T follicular helper cell (primary cell): ENCODE data around the gene HAUS8.
"Not testable (repeated sequence)": the region's sequence is repeated elsewhere in the genome, so short reads cannot be mapped to it uniquely, and the experiment has no call there.

Source experiments
- DNase-seq: peaks from one replicate; pipeline ENCODE4 v3.0.0-alpha.2; 2020; ENCODE audit warnings: low read depth

Gene HAUS8

DNA sequence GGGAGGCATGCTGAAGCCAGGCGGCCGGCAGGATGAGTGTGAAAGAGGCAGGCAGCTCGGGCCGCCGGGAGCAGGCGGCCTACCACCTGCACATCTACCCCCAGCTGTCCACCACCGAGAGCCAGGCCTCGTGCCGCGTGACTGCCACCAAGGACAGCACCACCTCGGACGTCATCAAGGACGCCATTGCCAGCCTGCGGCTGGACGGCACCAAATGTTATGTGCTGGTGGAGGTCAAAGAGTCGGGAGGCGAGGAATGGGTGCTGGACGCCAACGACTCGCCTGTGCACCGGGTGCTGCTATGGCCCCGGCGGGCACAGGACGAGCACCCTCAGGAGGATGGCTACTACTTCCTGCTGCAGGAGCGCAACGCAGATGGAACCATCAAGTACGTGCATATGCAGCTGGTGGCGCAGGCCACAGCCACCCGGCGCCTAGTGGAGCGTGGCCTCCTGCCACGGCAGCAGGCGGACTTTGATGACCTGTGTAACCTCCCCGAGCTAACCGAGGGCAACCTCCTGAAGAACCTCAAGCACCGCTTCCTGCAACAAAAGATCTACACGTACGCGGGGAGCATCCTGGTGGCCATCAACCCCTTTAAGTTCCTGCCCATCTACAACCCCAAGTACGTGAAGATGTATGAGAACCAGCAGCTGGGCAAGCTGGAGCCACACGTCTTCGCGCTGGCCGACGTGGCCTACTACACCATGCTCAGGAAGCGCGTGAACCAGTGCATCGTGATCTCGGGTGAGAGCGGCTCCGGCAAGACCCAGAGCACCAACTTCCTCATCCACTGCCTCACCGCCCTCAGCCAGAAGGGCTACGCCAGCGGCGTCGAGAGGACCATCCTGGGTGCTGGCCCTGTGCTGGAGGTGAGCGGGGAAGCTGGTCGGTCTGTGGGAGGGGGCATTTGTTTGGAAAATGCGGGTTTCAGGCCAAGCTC lies 26.7 kb upstream of the HAUS8 start:
- DNase-seq, result no peak

DNA sequence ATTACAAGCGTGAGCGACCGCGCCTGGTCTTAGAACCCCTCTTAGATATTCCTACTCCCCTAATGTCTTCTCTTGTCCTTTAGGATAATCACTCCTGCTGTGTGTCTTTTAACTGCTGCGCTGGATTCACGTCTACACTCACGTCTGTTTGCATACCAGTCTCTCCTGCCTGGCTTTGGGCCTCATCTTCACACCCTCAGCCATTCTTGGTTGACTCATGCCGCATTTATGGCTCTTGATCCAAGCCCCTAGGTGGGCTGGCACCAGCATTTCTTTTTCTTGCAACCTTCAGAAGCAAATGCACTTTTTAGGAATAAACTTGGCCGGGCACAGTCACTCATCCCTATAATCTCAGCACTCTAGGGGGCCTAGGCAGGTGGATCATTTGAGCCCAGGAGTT lies 23.1 kb upstream of the HAUS8 start:
- no peak for DNase-seq

DNA sequence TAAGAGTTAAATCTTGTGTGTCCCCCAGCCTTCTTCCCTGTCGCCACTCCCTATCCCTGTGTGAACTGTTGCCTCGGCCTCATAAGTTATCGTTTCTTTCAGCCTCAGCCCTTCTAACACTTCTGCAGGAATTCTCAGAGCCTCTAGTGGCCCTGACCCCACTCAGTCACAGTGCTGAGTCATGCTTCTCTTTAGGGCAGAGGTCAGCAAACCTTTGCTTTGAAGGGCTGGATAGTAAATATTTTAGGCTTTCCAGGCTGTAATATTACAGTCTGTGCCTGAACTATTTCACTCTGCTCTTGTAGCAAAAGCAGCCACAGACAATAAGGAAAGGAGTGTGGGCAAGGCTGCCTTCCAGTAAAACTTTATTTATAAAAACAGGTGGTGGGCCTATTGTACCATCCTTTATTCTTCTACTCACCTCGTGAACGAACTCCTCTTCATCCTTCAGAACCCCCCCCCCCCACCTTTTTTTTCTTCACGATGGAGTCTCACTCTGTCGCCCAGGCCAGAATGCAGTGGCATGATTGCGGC lies 22.4 kb upstream of the HAUS8 start:
- DNase-seq, result no peak

DNA sequence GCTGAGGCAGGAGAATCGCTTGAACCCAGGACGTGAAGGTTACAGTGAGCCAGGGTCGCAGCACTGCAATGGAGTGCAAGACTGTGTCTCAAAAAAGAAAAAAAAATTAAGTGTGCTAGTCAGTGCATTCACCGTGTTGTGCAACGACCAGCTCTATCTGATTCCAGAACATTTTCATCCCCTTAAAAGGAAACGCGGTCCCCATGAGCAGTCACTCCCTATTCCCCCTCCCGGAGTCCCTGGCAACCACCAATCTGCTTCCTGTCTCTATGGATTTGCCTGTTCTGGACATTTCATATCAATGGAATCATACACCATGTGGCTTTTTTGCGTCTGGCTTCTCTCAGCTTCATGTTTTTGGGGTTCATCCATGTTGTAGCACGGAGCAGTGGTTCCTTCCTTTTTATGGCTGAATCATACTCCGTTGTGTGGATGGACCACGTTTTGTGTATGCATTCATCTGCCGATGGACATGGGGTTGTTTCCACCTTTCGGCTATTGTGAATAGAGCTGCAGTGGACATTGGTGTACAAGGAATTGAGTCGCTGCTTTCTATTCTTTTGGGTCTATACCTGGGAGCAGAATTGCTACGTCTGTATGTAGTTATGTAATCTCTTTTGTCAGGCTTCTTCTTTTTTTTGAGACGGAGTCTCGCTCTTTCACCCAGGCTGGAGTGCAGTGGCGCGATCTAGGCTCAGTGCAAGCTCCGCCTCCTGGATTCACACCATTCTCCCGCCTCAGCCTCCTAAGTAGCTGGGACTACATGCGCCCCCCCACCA lies 20.1 kb upstream of the HAUS8 start:
- DNase-seq, result no peak

DNA sequence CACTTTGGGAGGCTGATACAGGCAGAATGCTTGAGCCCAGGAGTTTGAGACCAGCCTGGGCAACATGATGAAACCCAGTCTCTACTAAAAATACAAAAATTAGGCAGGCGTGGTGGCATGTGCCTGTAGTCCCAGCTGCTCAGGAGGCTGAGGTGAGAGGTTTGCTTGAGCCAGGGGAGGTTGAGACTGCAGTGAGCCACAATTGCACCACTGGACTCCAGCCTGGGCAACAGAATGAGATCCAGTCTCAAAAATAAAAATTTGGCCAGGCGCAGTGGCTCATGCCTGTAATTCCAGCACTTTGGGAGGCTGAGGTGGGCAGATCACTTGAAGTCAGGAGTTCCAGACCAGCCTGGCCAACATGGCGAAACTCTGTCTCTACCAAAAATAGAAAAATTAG lies 19.4 kb upstream of the HAUS8 start:
- not testable (repeated sequence) for DNase-seq

DNA sequence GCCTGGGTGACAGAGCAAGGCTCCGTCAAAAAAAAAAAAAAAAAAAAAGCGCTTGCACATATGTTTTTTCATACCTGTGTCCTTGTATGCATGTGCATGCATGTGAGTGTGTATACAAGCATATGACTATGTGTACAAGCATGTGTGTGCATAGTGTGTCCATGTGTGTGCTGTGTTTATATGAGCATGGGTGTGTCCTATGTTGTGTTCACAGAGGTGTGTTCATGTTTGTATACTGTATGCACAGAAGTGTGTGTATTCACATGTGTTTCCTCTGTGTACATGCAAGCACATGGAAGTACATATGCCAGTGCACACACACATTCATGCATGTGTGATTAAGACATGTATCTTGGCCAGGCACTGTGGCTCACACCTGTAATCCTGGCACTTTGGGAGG lies 17.4 kb upstream of the HAUS8 start:
- DNase-seq, result no peak

DNA sequence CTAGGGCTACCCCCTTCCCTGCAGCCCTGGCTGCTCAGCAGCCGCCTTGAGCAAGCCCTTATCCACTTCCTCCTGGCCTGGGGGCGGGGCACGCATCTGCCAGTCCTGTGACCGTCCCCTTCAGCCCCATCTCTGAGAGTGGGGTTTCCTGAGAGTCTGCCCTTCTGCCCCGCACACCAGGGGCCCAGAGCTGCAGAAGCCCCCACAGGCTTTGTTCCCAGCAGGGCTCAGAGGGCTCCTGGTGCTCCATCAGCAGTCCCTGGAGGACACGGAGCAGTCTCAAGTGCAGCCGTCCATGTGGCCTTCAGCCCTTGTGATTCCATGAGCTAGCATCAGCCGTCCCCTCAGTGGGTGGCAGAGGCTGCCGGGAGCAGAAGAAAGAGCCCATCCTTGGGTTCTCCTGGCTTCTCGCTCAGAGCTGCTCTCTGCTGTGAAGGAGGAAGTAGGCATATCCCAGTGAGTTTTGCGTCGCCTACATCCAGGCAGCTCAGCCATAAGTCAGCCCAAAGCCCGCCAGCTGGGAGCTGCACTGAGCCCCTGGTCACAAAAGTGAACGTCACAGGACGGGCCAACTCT lies 16.6 kb upstream of the HAUS8 start:
- no peak for DNase-seq

DNA sequence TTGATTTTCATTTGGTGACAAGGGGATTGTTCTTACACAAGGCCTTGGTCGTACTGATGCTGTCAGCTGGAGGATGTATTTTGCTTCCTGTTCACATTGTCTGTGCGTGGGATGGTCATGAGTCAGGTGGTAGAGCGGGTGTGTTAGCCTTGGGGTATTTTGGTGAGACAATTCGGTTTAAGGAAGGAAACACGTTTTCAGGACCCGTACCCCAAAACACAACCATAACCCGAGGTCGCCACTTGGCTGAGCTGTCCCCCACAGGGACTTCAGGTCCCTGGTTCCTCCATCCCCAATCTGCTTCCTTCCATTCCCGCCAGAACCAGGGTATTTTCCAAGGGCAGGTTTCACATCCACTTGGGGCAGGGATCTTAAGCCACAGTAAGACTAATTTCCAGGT lies 15.3 kb upstream of the HAUS8 start:
- no peak for DNase-seq

DNA sequence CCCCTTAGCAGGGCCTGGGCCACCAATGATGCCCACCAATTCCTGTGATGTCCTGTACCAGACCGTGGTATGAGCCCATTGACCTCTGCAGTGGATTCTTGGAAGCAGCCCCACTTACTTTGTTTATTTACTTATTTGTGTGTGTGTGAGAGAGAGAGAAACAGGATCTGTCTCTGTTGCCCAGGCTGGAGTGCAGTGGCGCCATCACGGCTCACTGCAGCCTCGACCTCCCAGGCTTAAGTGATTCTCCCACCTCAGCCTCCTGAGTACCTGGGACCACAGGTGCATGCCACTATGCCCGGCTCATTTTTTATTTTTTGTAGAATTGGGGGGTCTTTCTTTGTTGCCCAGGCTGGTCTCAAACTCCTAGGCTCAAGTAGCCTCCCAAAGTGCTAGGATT lies 13.3 kb upstream of the HAUS8 start:
- DNase-seq, result no peak

DNA sequence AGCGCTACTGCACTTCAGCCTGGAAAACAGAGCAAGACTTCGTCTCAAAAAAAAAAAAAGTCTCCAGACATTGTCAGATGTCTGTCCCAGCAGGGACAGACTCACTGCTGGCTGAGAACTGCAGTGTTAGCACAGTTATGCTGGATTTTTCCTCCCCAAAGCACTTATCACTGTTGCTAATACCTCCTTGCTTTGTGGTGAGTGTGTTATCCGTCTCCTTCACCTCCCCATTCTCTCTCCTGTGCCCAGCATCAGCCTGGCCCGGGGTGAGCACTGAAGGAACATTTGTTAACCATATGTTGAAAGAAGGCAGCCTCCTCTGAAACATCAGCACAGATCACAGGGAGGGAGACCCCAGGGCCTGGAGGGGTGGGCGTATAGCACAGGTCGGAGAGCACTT lies 11.6 kb upstream of the HAUS8 start:
- no peak for DNase-seq

DNA sequence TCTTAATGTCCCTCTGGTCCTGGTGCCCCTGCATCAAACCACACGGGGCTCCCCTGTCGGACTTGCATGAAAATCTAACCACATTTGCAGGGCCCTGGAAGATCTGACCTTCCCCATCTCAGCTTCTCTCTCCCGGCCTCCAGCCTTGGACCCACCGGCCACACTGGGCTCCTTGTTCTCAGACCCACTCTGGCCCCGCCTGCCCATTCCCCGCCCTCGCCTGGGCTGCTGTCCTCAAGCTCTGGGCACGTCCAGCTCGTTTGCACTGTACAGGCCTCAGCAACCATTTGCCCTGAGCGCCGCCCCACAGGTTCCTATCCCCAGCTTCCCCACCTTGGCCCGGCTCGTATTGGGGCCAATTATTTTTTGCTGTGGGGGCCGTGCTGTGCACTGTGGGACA lies 10.9 kb upstream of the HAUS8 start:
- no peak for DNase-seq

DNA sequence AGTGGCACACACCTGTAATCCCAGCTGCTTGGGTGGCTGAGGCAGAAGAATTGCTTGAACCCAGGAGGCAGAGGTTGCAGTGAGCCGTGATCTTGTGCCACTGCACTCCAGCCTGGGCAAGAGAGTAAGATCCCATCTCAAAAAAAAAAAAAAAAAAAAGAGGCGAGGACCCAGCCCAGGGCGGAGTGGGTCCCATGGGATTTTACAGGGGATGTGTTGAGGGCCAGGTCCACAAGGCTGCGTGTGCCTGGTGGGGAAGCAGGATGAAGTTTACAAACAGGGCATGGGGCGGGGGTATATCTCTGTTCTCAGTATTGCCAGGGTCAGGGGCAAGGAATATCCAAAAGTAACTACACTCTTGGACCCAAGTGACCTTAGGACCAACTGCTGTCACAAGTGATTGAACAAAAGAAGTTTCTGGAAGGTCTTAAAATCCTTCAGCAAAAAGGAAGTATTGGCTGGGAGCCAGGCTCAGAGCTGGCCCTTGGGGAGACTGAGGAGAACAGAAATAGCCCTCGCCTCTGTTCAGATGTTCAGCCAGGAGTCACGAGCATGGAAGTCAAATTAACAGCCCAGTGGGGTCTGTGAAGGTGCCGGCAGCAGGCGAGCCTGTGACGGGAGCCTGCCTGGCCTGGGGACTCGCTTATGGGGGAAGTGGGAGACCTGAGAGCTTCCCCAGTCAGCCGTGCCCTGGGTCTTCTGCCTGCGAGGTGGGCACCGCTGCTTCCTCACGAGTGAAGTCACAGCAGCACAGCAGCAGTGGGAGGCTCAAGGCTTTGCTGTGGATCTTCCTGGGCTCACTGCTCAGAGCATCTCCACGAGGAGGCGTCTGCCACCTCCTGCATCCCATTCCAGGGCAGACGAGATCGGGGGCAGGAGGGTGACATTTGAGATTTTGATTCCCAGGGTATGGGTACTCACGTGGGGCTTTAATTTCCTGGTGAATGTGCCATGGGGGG lies 6.7 kb upstream of the HAUS8 start:
- DNase-seq, result no peak

DNA sequence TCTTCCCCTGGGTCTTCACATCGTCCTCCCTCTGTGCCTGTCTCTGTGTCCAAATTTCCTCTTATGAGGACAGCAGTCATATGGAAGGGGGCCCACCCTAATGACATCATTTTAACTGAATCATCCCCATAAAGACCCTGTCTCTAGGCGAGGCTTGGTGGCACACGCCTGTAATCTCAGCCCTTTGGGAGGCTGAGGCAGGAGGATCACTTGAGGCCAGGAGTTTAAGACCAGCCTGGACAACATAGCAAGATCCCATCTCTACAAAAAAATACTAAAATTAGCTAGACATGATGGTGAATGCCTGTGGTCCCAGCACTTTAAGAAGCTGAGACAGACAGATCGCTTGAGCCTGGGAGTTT lies 5.2 kb upstream of the HAUS8 start:
- DNase-seq, result no peak

DNA sequence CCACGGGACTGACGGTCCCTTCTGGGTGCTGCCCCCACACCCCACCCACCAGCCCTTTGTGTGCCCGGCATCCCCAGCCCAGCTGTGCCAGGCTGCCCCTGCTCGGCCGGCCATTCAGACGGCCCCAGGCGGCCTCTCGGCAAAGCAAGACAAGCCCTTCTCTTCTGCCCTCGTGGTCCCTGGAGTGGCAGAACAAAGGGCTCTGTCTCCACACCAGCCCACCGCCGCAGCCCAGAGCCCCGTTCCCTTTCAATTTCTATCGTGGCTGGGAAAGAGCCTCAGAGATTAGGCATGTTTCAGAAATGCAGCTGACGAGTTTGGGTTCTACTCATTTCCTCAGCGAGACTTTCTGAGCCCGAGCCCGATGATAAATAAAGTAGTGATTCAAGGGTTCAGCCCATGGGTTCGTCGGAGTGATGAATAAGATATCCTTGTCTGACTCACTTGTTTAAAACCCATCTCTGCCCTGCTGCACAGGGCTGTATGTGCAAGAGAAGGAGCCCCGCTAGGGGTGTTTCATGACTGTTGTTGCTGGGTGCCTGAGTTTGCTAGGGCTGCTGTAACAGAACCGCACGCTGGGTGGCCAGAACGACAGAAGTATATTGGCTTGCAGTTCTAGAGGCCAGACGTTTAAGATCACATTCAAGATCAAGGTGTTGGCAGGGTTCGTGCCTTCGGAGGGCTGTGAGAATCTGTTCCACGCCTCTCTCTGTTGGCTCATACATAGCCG lies 4.6 kb upstream of the HAUS8 start:
- peak; percentile 49 for DNase-seq

DNA sequence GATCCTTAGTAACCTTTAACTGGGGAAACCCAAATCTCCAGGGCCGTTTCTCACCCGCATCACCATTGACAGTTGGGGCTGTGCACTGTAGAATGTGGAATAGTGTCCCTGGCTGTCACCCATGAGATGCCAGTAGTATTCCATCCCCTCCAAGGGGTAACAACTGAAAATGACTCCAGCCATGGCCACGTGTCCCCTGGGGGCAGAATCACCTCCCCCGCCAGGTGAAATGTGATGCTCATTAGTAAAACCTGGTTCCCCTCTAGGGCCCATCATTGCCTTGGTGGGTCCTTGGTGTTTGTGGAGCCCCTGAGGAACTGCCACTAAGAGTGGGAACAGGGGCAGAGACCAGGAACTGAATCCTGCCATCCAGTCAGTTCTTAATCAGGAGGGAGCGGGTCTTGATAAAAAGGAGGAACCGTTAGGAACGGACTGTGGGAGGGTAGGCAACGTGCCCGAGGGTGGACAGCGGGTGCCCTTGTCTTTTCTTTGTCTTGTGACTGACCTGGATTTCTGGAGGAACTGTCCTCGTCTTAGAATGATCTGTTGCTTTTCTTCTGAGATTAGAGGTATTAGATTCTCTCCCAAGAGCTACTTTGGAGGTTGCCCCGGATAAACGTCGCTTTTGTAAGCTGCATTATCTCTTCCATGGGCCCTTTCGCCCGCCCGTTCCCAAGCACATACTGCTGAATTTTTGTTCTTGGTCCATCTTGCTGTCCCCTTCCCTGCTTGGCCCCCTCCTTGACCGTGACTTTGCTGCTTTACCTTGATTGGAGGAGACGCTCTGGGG lies 3.9 kb upstream of the HAUS8 start:
- DNase-seq, result no peak

DNA sequence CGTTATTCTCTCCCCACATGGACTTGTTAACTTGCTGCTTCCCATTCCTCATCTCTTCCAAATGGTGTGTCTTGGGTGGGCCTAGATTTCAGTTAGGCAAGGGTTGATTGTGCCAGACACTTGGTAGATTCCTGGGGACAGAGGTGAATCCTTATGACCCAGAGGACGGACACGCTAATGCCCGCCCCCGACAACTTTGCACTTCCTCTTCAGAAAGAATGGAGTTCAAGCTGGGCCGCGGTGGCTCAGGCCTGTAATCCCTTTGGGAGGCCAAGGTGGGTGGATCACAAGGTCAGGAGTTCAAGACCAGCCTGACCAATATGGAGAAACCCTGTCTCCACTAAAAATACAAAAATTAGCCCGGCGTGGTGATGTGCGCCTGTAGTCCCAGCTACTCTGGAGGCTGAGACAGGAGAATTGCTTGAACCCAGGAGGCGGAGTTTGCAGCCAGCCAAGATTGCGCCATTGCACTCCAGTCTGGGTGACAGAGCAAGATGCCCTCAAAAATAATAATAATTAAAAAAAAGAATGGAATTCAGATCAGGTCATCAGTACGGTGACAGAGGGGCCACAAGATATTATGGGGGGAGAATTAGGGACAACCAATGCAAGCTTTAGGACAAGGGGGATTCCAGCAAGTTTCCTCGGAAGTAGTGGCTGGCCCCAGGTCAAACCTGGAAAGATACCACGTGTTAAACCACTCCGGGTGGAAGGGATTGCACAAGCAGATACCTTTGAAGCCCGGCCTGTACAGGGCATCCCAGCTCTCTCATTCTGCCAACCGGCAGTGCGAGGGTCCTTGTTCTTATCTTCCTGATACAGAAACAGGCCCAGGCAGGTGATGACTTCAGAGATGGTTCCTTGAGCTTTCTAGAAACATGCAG lies 3.0 kb upstream of the HAUS8 start:
- DNase-seq, result no peak

DNA sequence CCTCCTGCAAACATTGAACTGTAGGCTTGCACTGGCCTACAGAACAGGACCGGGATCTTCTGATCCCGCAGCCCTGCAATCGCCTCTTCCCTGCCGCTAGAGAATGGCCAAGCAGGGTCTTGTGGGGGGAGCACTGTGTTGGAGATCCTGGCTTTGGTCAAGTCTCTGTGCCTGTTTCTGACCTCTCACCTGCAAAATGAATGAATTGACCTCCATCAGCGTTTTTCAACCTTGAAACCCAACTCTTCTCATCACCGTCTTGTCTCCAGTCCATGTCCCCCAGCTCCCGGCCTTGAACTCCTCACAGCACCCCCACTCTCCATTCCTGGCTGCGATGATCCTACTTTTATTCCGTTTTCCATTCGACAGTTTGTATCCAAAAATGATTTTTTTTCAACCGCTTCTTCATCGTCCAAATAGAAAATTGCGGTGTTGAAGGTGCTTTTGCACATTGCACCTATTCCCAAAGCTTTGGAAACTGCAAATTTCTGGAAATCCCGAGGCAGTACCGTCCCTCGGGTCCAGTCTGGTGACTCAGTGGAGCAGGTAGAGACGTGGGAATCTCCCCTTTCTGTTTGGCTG lies 2.3 kb upstream of the HAUS8 start:
- no peak for DNase-seq

DNA sequence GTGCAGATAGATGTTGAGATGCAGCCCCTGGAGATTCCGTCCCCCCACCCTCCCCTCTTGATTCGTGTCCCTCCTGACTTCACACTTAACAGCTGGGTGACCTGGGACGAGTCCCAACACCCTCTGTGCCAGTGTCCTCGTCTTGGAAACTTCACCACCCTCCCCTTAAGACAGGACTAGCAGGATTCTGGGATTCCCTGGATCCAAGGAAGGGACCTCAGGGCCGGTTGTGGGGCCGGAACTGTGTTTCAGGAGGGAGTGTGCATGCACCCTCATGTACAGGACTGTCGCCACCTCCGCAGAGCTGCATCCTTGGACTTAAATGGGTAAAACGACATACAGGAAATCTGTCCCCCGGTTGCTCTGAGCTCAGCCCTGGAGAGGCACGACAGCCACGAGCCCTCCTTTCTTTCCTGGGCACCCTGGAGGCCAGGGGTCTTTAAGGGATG lies 1.3 kb upstream of the HAUS8 start:
- no peak for DNase-seq
